NCI-H345 treated with DMSO at 0.1 percent for 48 hours (cell line): ENCODE results near the gene KCNJ10.

Experiments
- DNase-seq: peaks from one replicate; lab custom pipeline; 2025; ENCODE audit not compliant: unreplicated experiment; lab: John Stamatoyannopoulos, UW

Gene KCNJ10

GRCh38 chr1:160099716-160100375 is 29.9 kb upstream of the KCNJ10 start:
- DNase-seq: no peak

GRCh38 chr1:160098852-160099561 is 29.0 kb upstream of the KCNJ10 start:
- peak; percentile 92 for DNase-seq

- peak; percentile 92 for DNase-seq
Measured at GRCh38 chr1:160097911-160098851, 28.2 kb upstream of the KCNJ10 start, which contains the start of gene IGSF8. TSS of gene IGSF8 (minus strand) at chr1:160098619. CDS start at chr1:160098472, 147 bp downstream.

GRCh38 chr1:160097151-160097910 is 27.4 kb upstream of the KCNJ10 start:
- no peak for DNase-seq

GRCh38 chr1:160096274-160097116 is 26.5 kb upstream of the KCNJ10 start:
- no peak for DNase-seq

GRCh38 chr1:160095382-160096105 is 25.6 kb upstream of the KCNJ10 start:
- no peak for DNase-seq

GRCh38 chr1:160094806-160095205 is 24.8 kb upstream of the KCNJ10 start:
- no peak for DNase-seq

GRCh38 chr1:160094291-160094625 is 24.3 kb upstream of the KCNJ10 start:
- no peak for DNase-seq

GRCh38 chr1:160093624-160094290 is 23.8 kb upstream of the KCNJ10 start:
- DNase-seq: no peak

- DNase-seq: no peak
Measured at GRCh38 chr1:160093069-160093395, 23.1 kb upstream of the KCNJ10 start.

- no peak for DNase-seq
Measured at GRCh38 chr1:160092366-160093068, 22.6 kb upstream of the KCNJ10 start.

- no peak for DNase-seq
Measured at GRCh38 chr1:160091666-160092223, 21.8 kb upstream of the KCNJ10 start.

GRCh38 chr1:160090760-160091159 is 20.8 kb upstream of the KCNJ10 start:
- no peak for DNase-seq

GRCh38 chr1:160089883-160090282 is 19.9 kb upstream of the KCNJ10 start:
- no peak for DNase-seq

GRCh38 chr1:160087118-160087662 is 17.2 kb upstream of the KCNJ10 start:
- DNase-seq: no peak

GRCh38 chr1:160086456-160086892 is 16.5 kb upstream of the KCNJ10 start:
- DNase-seq: no peak

GRCh38 chr1:160085686-160086455 is 15.9 kb upstream of the KCNJ10 start:
- DNase-seq: peak; percentile 23
